ENCODE measurements around the gene ALCAM.

DNA sequence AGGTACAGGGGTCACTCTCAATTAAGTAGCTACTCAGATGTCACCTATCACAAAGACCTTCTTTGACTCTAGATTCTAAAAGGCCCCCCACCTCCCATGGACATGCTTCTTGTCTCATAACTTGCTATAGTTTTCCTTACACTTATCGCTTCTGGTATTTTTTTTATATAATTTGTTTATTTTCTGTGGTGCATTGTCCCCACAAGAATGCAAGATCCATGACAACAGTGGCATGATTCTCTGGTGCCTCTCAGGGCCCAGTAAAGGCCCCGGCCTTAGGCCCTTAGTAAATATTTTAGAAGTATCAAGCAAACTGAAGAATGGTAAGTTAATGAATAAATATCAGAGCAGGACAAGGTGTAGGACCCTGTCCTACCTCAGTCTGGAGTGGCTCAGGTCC is 253.5 kb downstream of the ALCAM start:
- TF ChIP-seq CTCF (IDR thresholded peaks at IDR 0.05) (no peak), EZH2 (IDR thresholded peaks at IDR 0.05; ENCODE audit: borderline replicate concordance, insufficient read depth, low read depth, low read length, poor library complexity, severe bottlenecking) (no peak)

Measured in B cell (primary cell).